Stimulated activated CD8-positive, alpha-beta memory T cell treated with anti-CD3 and anti-CD28 coated beads, Interleukin-15, amount 100 ng/mL, for 4 hours (primary cell): ENCODE results near the gene GSC2.

Experiments
- DNase-seq, 2 donors: peaks; one replicate each; pipeline ENCODE4 v3.0.0-alpha.2; 2020; ENCODE audit warnings: low read depth in 2 of 2

The GSC2 gene

GRCh38 chr22:19149991-19150390 lies at the start of gene GSC2:
Gene GSC2 (minus strand): TSS chr22:19150292. CDS start chr22:19150283, 9 bp downstream.
- DNase-seq: no peak

GRCh38 chr22:19199479-19199878 lies 49.4 kb upstream of the GSC2 start:
- no peak for DNase-seq

DNA sequence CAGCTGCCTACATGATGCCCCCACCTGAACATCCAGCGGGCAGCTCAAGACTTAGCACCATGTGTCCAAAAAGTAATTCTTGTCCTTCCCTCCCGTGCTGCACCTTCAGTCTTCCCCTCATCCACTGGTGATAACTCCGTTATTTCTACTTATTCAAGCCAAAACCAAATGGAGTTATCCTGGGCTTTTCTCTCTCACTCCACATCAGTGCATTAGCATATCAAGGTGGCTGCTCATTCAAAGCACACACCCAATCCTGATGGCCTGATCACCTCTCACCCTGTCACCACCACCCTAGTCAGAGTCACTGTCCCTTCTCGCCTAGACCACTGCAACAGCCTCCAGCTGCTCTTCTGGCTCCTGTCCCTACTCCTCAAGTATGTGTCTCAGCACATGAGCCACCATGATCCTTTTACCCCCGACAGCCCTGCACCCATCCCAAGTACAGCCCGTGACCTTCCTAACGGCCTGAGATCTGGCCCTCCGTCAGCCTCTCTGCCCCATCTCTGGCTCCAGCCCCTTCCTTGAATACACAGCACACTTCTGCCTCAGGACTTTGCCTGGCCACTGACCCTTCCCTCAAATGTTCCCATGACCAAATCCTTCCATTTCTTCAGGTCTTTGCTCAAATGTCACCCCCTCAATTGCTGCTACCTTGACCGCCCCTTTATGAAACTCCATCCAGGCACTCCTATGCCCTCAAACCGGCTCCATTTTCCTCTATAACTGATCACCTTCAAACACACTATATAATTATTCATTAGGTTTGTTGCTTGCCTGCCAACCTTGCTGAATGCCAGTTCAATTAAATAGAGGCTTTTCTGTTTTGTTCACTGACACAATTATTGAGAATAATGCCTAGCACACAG lies 48.1 kb upstream of the GSC2 start:
- no peak for DNase-seq

DNA sequence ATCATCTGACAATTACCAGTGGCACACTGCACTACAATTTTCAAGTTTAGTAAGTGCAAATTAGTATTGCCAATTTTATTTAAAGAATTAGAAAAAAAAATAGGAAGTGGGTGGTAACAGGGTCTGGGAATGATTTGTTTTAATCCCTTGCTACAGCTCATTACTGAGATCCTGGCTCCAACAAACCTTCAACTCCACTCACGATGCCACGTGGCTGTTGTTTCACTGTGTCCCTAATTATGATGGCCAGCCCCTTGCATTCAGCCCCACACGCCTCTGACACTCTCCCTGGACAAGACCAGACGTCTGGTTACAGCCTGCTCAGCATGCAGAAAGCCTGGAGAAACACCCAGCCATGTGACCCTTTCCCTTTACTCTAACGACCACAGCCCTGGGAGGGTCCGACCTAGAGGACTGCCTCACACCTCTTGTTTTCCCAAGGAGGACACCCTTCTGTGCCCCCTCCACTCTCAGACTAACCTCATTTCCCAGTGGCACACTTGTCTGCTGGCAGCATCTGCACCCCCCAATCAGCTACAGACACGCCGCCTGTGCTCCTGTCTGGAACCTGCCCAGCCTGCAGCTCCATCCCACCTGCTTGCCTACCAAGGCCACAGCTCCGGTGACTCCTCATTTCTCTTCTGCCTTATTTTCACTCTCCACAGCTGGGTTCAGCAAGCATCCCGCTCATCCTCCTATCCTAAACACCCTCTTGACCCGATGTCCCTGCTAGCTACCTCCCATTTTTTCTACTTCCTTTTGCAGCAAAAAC lies 46.9 kb upstream of the GSC2 start:
- no peak for DNase-seq

DNA sequence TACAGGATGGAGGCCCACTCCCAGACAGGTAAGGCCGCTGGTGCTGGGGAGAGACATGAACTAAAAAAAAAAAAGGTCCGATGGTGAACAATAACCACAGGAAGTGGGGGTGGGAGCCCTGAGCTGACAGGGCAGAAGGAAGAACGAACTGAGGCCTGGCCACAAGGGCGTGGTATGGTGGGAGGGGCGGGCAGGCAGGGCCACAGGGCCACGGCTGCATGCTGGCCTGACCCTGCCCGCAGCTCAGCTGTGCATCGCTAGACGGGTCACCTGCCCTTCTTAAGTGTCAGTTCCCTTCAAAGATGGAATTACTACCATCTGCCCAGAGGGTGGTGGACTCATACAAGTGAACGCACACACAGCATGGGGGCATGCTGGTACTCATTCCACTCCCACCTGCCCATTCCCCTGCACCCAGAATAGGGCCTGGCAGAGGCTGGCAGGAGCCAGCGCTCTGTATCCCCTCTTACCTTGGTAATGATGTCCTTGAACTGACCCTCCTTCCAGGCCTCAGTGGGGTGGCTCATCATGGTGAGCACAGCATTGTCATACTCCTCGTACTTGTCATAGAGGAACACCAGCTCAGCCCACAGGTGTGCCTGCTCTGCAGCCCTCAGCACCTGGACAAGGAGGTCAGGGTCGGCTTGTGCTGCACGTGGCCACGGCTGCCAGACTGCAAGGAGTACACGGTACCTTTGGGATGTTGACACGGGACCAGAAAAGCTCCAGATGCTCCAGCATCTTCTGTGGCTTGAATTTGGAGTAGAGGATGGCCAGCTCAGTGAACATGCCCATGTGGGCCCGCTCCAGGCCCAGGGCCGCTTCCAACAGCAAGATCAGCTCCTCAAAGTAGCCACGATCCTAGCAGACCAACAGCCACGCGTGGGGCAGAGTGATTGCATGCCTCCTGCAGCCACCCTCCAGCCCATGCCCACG lies 46.0 kb upstream of the GSC2 start:
- no peak for DNase-seq

DNA sequence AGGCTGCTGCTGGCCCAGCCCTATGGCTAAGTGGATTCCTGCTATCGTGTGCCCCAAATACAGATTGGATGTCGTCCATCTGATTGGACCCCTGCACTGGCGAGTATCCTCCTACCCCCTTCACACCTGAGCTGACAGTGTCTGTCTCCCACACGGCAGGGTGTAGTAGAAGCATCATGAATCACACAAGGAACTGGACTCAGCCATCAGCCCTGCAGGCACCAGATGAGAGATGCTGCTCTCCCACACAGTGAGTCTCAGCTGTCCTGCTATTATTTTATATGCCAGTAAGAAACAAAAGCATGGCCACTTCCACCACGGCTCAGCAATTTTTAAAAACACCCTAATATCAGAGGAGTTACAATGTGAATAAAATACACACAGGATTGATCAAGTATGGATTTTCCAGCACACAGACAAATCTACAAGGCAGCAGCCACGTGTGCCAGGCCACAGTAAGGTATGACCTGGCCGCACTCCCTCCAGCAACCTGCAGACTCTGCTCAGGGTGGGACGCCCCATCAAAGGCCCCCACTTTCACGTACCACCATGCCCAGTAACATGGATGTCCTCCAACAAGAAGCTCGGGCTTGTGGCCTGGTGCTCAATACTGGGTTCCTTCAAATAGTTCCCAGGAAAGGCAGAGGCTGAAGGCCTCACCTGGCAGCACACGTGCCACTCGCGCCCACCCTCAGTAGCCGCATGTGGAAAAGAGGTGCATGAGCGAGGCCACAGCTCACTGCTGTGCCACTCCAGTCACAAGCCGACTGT lies 44.9 kb upstream of the GSC2 start:
- no peak for DNase-seq

DNA sequence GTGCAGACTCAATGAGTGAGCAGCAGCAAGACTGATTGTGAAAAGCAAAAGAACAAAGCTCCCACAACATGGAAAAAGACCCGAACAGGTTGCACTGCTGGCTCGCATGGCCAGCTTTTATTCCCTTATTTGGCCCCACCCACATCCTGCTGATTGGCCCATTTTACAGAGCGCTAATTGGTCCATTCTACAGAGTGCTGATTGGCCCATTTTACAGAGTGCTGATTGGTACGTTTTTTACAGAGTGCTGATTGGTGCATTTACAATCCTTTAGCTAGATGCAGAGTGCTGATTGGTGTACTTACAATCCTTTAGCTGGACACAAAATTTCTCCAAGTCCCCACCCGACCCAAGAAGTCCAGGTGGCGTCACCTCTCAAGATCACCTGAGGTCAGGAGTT lies 43.8 kb upstream of the GSC2 start:
- DNase-seq: no peak

DNA sequence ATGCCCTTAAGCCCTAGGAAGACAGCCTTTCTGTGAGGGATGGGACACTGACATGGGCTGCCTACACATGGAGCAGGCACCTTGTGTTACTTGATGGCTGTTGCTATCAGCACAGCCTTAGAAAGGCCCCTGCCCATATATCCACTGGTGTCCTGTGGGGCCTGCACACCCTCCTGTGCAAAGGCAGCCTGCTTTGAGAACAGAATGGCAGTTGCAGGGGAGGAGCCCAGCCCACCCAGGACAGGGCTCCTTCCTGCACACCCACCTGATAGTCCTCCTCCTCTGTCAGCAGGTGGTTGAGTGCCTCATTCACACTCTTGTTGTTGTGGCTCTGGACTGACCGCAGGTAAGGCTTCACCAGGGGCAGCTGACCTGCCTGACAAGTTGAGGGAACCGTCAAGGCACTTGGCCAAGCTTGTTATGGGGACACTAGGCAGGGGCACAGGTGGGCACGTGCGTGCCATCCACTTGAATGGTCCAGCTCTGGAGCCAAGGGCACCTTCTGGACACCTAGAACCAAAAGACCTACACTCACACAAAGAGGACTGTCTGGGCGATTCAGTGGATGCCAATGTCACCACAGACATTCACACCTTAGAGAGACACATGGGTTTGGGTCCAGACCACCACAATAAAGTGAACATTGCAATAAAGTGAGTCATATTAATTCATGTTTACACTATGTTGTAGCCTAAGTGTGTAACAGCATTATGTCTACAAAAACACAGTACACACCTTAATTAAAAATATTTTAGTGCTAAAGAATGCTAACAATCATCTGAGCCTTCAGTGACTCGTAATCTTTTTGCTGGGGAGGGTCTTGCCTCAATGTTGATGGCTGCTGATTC lies 37.8 kb upstream of the GSC2 start:
- DNase-seq: no peak

DNA sequence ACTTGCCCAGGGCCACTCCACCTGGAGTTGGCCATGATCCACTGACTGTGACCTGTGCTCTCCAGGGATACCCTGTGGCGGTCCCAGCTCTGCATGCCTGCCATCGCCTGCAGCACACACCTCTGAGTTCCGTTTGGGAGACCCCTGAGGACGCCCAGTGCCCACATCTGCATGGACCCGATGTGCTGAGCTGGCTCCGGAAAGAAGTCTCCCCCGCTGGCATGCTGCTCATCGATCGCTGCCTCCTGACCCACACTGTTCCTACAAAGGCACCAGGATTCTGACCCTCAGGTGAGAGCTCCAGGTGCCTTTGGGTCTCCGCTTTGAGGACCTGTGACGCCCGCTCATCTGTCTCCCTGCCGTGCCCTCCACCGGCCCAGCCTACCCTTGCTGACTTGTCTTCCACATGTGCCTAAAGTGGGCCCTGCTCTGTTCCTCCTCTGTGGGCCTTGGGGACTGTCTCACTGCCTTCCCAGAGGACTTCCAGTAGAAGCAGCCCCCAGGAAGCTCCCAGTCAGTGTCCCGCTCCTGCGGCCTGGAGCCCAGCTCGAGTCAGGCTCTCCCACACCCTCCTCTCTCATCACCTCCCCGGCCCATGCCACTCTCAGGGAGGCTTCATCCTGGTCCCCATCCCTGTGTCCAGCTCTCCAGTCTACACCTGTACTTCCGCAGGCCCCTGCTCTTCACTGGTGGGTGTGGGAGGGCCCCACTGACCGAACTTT lies 34.3 kb upstream of the GSC2 start:
- no peak for DNase-seq

GRCh38 chr22:19183216-19183615 lies 33.1 kb upstream of the GSC2 start:
- no peak for DNase-seq

- DNase-seq: no peak
These were observed 32.5 kb upstream of the GSC2 start for GRCh38 chr22:19182472-19183157.

GRCh38 chr22:19181786-19182471 lies 31.8 kb upstream of the GSC2 start:
- no peak for DNase-seq

GRCh38 chr22:19180740-19181410 lies 30.8 kb upstream of the GSC2 start:
- DNase-seq: no peak

DNA sequence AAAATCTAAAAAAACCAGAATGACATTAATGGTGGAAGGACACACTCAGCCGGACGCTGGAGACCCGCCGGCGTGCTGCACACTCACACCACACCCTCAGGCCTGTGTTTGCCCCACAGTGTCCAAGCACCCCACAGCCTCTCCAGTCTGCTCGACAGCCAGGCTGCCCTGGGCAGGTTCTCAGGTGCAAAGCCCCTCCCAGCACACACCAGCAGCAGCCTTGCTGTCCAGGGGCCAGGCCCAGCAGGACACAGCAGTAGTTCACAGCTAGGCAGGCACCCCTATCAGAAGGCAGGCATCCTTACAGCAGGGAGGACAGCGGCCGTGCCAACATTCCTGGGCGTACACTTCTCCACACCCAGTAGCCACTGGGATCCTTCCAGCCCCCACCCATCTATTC lies 30.1 kb upstream of the GSC2 start:
- no peak for DNase-seq

GRCh38 chr22:19179497-19180048 lies 29.5 kb upstream of the GSC2 start:
- no peak for DNase-seq

DNA sequence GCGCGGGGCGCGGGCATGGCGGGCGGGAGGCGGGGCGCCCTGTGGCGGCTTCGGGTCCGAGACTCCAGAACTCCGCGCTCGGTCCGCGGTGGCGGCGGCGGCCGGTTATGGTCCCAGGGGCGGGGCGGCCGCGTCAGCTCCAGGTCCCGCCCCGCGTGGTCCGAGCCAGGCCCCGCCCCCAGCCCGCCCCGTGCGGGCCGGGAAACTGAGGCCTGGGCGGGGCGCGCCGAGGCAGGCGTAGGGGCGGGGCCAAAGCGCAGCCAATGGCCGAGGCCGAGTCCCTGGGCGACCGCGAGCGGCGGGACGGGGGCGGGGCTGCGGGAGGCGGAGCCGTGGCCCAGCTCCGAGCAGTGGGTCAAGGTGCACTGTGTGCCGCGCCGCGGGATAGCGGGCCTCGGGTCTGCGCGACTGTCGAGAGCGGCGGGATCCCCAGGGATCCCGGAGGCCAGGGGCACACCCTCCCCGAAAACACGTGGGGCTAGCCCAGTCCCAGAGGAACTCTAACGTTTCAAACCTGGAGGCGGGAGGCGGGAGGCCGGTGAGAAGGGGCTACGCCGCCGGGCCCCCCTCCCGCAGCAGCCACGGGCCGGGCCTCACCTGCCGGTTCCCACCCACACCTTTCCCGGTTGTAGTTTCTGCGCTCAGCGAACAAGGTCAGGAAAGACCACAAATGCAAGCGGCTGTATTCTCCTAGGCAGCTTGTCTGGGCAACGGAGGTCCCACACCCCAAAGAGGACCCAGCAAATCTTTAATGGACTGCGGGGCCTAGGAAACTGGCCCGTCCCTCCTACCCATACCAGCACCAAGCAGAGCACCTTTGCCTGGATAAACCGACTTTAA lies 28.8 kb upstream of the GSC2 start, which contains the start of gene SLC25A1:
Gene SLC25A1 (minus strand): TSS at position 80 of the 840 bp plus-strand sequence. CDS start 63 bp downstream, at position 17.
- peak; percentile 64 to 74 for DNase-seq
